Neural cell (in vitro differentiated cells): ENCODE results near the gene TMEM255B. TPM values are rescaled to one million over a fixed set of nuclear protein-coding genes. Genes with fewer than 3 reads are reported as not detected.

Experiments
- H2AFZ ChIP-seq: fragments of 200-600, 300-800 bp; sonication (generic), shearing (Covaris generic); 2 replicates; pipeline ENCODE4 v1.6.0; 2014; ENCODE audit warnings: low read depth, mild to moderate bottlenecking, antibody characterized with exemption, low read length, moderate library complexity
- H3F3A ChIP-seq: fragments of 200-600 bp; shearing (Covaris generic); 2 replicates; pipeline ENCODE4 v1.6.1; 2016; ENCODE audit warnings: mild to moderate bottlenecking, moderate library complexity, mixed read lengths, antibody characterized with exemption, low read length; ENCODE audit not compliant: insufficient read depth, poor library complexity, severe bottlenecking
- H3K27ac ChIP-seq: fragments of 200-600, 300-800 bp; sonication (generic), shearing (Covaris generic); 2 replicates; pipeline ENCODE4 v1.5.1; 2014; ENCODE audit warnings: mild to moderate bottlenecking, low read length, moderate library complexity
- H3K27me3 ChIP-seq: fragments of 300-800, 200-600 bp; sonication (generic), shearing (Covaris generic); 2 replicates; pipeline ENCODE4 v1.6.0; 2014; ENCODE audit warnings: mild to moderate bottlenecking, low read depth, low read length, moderate library complexity; ENCODE audit not compliant: insufficient read depth
- H3K36me3 ChIP-seq: fragments of 300-800, 200-600 bp; sonication (generic), shearing (Covaris generic); 2 replicates; pipeline ENCODE4 v1.5.1; 2014; ENCODE audit warnings: mild to moderate bottlenecking, antibody characterized with exemption, low read length, moderate library complexity; ENCODE audit not compliant: insufficient read depth
- H3K4me2 ChIP-seq: fragments of 300-800, 200-600 bp; sonication (generic), shearing (Covaris generic); 2 replicates; pipeline ENCODE4 v1.6.0; 2014; ENCODE audit warnings: mild to moderate bottlenecking, low read length
- H3K4me3 ChIP-seq: fragments of 300-800, 200-600 bp; sonication (generic), shearing (Covaris generic); 2 replicates; pipeline ENCODE4 v1.5.1; 2014; ENCODE audit warnings: mild to moderate bottlenecking, low read length, moderate library complexity
- H3K79me2 ChIP-seq: fragments of 200-600 bp; shearing (Covaris generic); replicated peaks from 2 replicates; pipeline ENCODE4 v1.6.0; 2014; ENCODE audit warnings: mild to moderate bottlenecking, low read length, moderate library complexity; ENCODE audit not compliant: insufficient read depth
- H3K9ac ChIP-seq: fragments of 300-800, 200-600 bp; sonication (generic), shearing (Covaris generic); 2 replicates; pipeline ENCODE4 v1.6.1; 2016; ENCODE audit warnings: mild to moderate bottlenecking, low read length, mixed read lengths
- H3K9me2 ChIP-seq: fragments of 200-600 bp; shearing (Covaris generic); 2 replicates; pipeline ENCODE4 v1.6.1; 2016; ENCODE audit warnings: mild to moderate bottlenecking, low read length, mixed read lengths; ENCODE audit not compliant: insufficient read depth
- H3K9me3 ChIP-seq: fragments of 200-600, 300-800 bp; sonication (generic), shearing (Covaris generic); 2 replicates; pipeline ENCODE4 v1.6.1; 2016; ENCODE audit warnings: mild to moderate bottlenecking, mixed run types, low read length, moderate library complexity, mixed read lengths
- H4K20me1 ChIP-seq: fragments of 200-600 bp; shearing (Covaris generic); 2 replicates; pipeline ENCODE4 v1.6.1; 2016; ENCODE audit warnings: mild to moderate bottlenecking, mixed run types; ENCODE audit not compliant: insufficient read depth
- EP300 ChIP-seq: fragments of 450-650 bp; conservative IDR thresholded peaks from 2 replicates; pipeline ENCODE4 v1.6.1; 2014; ENCODE audit warnings: antibody characterized with exemption, mild to moderate bottlenecking, moderate library complexity; ENCODE audit not compliant: poor library complexity, severe bottlenecking
- EZH2 ChIP-seq: fragments of 200-600, 300-800 bp; shearing (Covaris generic), sonication (generic); IDR thresholded peaks from 2 replicates; pipeline ENCODE4 v1.6.1; 2014; ENCODE audit warnings: antibody characterized with exemption, low read length, borderline replicate concordance, mild to moderate bottlenecking; ENCODE audit not compliant: insufficient read depth, poor library complexity, severe bottlenecking
- MXI1 ChIP-seq: fragments of 450-650 bp; conservative IDR thresholded peaks from 2 replicates; pipeline ENCODE4 v1.6.1; 2014; ENCODE audit warnings: antibody characterized with exemption, mild to moderate bottlenecking; ENCODE audit not compliant: poor library complexity, severe bottlenecking
- POLR2AphosphoS5 ChIP-seq: IDR thresholded peaks from 2 replicates; pipeline ENCODE4 v1.6.1; 2012
- RAD21 ChIP-seq: fragments of 450-650 bp; conservative IDR thresholded peaks from 2 replicates; pipeline ENCODE4 v1.6.1; 2014; ENCODE audit warnings: antibody characterized with exemption, mild to moderate bottlenecking, moderate library complexity
- SMC3 ChIP-seq: fragments of 450-650 bp; conservative IDR thresholded peaks from 2 replicates; pipeline ENCODE4 v1.6.1; 2014; ENCODE audit warnings: antibody characterized with exemption, mild to moderate bottlenecking, moderate library complexity; ENCODE audit not compliant: poor library complexity
- TAF1 ChIP-seq: IDR thresholded peaks from 2 replicates; pipeline ENCODE4 v1.6.1; 2012; ENCODE audit warnings: low read depth
- polyA plus RNA-seq: library from polyadenylated mRNA; depleted of rRNA; stranded (reverse); fragments of >200 nt; gene quantifications from 2 replicates; pipeline ENCODE4 v1.2.3, GENCODE V29; 2014
- TF ChIP-seq, protein P1 (sequence below): IDR thresholded peaks from 2 replicates; pipeline ENCODE4 v1.6.1; 2012; ENCODE audit warnings: borderline replicate concordance
- TF ChIP-seq, protein P2 (sequence below): fragments of 450-650 bp; IDR thresholded peaks from 2 replicates; pipeline ENCODE4 v1.5.1; 2014; ENCODE audit warnings: antibody characterized with exemption, mild to moderate bottlenecking, moderate library complexity; ENCODE audit not compliant: poor library complexity, severe bottlenecking

The TMEM255B gene
- polyA plus RNA-seq, 1 donor from 2014 or later: not detected

DNA sequence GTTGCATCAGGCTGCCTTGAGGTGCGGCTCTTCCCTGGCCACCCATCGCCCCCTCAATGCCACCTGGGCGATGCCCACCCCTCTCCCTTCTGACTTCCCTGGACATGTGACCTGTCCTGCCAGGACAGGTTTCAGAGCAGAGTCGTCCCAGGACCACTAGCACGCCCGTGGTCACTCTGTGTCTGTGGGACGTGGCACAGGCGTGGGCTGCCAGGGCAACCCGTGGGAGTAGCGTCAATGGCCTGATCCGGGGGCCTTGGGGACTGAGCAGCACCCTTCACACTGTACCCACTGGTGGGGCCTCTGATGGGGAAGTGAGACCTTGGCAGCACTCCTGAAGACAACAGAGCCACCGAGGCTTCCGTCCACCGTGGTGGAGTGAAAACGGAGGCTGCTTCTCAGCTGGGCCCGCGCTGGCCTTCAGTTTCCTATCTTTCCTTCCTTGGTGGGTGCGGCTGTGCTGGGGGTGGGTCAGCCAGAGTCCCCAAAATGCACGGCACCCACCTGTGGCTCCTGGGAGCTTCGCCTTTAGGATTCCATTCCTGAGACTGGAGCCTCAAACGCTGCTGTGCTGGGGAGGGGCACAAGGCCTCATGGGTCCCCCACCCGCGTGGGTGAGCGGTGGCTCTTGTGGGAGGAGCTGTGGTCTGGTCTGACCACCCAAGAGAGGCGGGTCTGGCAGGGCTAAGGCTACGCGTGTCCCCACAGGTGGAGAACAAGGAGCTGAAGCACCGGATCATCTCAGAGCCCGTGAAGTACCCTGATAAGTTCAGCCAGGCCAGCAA is 26.7 kb upstream of the TMEM255B start:
- H3K4me2 ChIP-seq: no peak overlapping the region
- H3F3A ChIP-seq: no peaks in the 10 kb centered on the region
- H3K9me2 ChIP-seq: no peaks in the 10 kb centered on the region
- no peak overlapping the region for H3K9ac ChIP-seq
- no peak overlapping the region for H3K27ac ChIP-seq
- H4K20me1 ChIP-seq: no peaks in the 10 kb centered on the region
- no peak for TF ChIP-seq EP300
- no peak for TF ChIP-seq EZH2
- no peak for TF ChIP-seq RAD21
- TF ChIP-seq, protein P1, sequence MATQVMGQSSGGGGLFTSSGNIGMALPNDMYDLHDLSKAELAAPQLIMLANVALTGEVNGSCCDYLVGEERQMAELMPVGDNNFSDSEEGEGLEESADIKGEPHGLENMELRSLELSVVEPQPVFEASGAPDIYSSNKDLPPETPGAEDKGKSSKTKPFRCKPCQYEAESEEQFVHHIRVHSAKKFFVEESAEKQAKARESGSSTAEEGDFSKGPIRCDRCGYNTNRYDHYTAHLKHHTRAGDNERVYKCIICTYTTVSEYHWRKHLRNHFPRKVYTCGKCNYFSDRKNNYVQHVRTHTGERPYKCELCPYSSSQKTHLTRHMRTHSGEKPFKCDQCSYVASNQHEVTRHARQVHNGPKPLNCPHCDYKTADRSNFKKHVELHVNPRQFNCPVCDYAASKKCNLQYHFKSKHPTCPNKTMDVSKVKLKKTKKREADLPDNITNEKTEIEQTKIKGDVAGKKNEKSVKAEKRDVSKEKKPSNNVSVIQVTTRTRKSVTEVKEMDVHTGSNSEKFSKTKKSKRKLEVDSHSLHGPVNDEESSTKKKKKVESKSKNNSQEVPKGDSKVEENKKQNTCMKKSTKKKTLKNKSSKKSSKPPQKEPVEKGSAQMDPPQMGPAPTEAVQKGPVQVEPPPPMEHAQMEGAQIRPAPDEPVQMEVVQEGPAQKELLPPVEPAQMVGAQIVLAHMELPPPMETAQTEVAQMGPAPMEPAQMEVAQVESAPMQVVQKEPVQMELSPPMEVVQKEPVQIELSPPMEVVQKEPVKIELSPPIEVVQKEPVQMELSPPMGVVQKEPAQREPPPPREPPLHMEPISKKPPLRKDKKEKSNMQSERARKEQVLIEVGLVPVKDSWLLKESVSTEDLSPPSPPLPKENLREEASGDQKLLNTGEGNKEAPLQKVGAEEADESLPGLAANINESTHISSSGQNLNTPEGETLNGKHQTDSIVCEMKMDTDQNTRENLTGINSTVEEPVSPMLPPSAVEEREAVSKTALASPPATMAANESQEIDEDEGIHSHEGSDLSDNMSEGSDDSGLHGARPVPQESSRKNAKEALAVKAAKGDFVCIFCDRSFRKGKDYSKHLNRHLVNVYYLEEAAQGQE: no peak
- no peak for TF ChIP-seq POLR2AphosphoS5
- TF ChIP-seq MXI1: no peak
- TF ChIP-seq, protein P2, sequence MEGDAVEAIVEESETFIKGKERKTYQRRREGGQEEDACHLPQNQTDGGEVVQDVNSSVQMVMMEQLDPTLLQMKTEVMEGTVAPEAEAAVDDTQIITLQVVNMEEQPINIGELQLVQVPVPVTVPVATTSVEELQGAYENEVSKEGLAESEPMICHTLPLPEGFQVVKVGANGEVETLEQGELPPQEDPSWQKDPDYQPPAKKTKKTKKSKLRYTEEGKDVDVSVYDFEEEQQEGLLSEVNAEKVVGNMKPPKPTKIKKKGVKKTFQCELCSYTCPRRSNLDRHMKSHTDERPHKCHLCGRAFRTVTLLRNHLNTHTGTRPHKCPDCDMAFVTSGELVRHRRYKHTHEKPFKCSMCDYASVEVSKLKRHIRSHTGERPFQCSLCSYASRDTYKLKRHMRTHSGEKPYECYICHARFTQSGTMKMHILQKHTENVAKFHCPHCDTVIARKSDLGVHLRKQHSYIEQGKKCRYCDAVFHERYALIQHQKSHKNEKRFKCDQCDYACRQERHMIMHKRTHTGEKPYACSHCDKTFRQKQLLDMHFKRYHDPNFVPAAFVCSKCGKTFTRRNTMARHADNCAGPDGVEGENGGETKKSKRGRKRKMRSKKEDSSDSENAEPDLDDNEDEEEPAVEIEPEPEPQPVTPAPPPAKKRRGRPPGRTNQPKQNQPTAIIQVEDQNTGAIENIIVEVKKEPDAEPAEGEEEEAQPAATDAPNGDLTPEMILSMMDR: no peak
- TF ChIP-seq TAF1: no peak
- TF ChIP-seq SMC3: no peak
- no peak overlapping the region for H2AFZ ChIP-seq
- no peak overlapping the region for H3K4me3 ChIP-seq
- no peaks in the 10 kb centered on the region for H3K9me3 ChIP-seq
- H3K79me2 ChIP-seq: no peaks in the 10 kb centered on the region
- H3K36me3 ChIP-seq: no peaks in the 10 kb centered on the region
- no peaks in the 10 kb centered on the region for H3K27me3 ChIP-seq

DNA sequence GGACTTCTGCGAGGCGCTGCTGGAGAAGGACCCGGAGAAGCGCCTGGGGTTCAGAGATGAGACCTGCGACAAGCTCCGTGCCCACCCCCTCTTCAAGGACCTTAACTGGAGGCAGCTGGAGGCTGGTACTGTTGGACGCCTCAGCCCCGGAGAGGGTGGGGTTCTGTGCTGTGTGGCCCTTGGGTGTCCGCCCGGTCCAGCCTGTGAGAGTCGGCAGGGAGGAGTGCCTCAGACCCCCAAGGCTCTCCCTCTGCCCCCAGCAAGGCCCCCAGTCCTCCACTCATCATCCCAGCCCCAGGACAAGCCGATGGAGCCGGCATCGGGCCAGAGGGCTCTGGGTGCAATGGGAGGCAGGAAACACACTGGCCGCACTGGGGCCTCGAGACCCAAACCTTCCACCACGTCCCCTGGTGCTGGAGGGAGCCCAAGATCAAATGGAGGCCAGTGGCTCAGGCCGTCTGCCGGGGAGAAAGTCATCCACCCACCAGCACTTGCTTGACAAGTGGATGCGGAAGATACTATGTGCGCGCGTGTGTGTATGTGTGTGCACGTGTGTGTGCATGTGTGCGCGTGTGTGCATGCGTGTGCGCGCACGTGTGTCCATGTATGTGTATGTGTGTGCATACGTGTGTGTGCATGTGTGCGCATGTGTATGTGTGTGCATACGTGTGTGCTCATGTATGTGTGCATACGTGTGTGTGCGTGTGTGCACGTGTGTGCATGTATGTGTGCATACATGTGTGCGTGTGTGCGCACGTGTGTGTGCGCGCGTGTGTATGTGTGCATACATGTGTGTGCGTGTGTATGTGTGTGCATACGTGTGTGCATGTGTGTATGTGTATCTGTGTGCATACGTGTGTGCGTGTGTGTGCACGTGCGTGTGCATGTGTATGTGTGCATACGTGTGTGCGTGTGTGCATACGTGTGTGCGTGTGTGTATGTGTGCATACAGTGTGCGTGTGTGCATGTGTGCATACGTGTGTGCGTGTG is 25.8 kb upstream of the TMEM255B start:
- no peaks in the 10 kb centered on the region for H3F3A ChIP-seq
- H3K4me2 ChIP-seq: no peak overlapping the region
- H3K79me2 ChIP-seq: no peaks in the 10 kb centered on the region
- no peak overlapping the region for H3K27ac ChIP-seq
- H3K9ac ChIP-seq: no peak overlapping the region
- H3K9me2 ChIP-seq: no peaks in the 10 kb centered on the region
- H3K9me3 ChIP-seq: no peaks in the 10 kb centered on the region
- no peaks in the 10 kb centered on the region for H3K36me3 ChIP-seq
- no peaks in the 10 kb centered on the region for H4K20me1 ChIP-seq
- no peaks in the 10 kb centered on the region for H3K27me3 ChIP-seq
- H3K4me3 ChIP-seq: no peak overlapping the region
- TF ChIP-seq RAD21: no peak
- TF ChIP-seq SMC3: no peak
- H2AFZ ChIP-seq: no peak overlapping the region
